OCI-LY1 (cell line): Measurements from ENCODE around the gene MS4A10.

Experiments used
- EZH2 ChIP-seq: fragments of 200-600 bp; sonication (generic), shearing (Covaris generic); IDR thresholded peaks from 2 replicates; pipeline ENCODE4 v1.8.0; 2017; ENCODE audit warnings: borderline replicate concordance, mixed run types, mild to moderate bottlenecking, antibody characterized with exemption, low read length, moderate library complexity, mixed read lengths
- TF ChIP-seq, protein P1 (sequence below): fragments of 200-600 bp; sonication (generic), shearing (Covaris generic); IDR thresholded peaks from 2 replicates; pipeline ENCODE4 v1.5.1; 2017; ENCODE audit warnings: mild to moderate bottlenecking, antibody characterized with exemption, low read length, moderate library complexity, mixed read lengths

DNA sequence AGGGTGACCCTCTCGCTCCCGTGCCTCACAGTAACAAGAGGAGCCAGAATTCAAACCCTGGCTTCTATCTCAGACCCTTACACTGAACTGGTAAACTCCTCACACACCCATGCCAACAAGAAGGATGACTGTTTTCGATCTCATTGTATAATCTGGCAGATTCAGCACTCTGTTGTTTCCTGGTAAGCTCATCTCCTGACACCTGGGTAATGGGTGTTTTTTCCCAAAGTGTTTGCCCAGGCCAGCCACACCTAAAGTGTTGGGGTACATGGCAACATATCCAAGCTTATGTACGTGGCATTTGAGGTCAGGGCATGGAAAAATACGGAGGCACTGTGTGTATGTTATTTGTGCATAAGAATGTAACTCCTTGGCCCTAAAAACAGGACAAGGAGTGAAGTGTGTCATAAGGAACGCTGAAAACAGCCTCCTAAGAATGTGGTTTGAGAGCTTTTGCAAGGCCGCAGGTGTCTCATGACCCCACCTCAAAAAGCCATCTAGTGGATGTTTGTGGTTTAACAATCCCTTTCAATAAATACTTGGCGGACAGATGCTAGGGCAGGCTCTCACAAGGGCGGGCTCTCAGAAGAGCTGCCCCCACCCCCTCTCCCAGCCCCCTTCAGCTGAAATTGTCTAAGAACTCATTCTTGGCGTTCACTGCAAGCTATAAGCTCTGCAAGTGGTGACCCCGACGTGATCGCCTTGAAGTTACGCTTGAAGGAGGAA, 28.7 kb upstream of the MS4A10 start, which contains the start of gene MS4A15:
- TF ChIP-seq, protein P1, sequence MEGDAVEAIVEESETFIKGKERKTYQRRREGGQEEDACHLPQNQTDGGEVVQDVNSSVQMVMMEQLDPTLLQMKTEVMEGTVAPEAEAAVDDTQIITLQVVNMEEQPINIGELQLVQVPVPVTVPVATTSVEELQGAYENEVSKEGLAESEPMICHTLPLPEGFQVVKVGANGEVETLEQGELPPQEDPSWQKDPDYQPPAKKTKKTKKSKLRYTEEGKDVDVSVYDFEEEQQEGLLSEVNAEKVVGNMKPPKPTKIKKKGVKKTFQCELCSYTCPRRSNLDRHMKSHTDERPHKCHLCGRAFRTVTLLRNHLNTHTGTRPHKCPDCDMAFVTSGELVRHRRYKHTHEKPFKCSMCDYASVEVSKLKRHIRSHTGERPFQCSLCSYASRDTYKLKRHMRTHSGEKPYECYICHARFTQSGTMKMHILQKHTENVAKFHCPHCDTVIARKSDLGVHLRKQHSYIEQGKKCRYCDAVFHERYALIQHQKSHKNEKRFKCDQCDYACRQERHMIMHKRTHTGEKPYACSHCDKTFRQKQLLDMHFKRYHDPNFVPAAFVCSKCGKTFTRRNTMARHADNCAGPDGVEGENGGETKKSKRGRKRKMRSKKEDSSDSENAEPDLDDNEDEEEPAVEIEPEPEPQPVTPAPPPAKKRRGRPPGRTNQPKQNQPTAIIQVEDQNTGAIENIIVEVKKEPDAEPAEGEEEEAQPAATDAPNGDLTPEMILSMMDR, result peak; percentile 60
- TF ChIP-seq EZH2, result no peak
